ENCODE results near the gene GLCE. TPM values are rescaled to one million over a fixed set of nuclear protein-coding genes. Genes with fewer than 3 reads are reported as not detected.

GLCE gene
- total RNA-seq, 2 donors from 2014 or later, result 16.3 to 17.2 TPM

DNA sequence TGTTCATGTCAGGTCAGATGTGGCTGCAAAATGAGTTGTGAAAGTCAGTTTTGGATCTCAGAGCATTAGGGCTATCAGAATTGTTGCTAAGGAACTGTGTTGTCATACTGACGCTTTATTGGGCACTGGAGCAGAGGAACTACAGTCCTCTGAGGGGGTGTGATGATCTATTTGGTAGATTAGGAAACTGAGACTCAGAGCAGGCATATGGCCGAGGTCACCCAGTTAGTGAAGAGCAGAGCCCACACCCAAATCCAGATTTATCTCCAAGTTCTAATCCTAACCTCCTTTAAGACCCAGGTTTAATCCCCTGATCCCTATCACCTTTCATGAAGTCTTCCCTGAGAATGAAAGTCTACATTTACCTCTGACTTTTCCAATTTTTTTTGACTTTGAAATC is 25.6 kb upstream of the GLCE start:
- H3K36me3 ChIP-seq (ENCODE audit: control insufficient read depth, insufficient read depth, low read length), result no peaks in the 10 kb centered on the region
- WGBS, 2 experiments (ENCODE audit: insufficient coverage in 1 of 2, insufficient read length in 1 of 2), result 97 to 100% methylated on average over 2 of the region's 2 CpGs
- H3K27ac ChIP-seq (ENCODE audit: low read depth, low read length), result no peak overlapping the region
- TF ChIP-seq, protein P1, sequence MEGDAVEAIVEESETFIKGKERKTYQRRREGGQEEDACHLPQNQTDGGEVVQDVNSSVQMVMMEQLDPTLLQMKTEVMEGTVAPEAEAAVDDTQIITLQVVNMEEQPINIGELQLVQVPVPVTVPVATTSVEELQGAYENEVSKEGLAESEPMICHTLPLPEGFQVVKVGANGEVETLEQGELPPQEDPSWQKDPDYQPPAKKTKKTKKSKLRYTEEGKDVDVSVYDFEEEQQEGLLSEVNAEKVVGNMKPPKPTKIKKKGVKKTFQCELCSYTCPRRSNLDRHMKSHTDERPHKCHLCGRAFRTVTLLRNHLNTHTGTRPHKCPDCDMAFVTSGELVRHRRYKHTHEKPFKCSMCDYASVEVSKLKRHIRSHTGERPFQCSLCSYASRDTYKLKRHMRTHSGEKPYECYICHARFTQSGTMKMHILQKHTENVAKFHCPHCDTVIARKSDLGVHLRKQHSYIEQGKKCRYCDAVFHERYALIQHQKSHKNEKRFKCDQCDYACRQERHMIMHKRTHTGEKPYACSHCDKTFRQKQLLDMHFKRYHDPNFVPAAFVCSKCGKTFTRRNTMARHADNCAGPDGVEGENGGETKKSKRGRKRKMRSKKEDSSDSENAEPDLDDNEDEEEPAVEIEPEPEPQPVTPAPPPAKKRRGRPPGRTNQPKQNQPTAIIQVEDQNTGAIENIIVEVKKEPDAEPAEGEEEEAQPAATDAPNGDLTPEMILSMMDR (conservative IDR thresholded peaks at IDR 0.05), result no peak
- no peaks in the 10 kb centered on the region for H3K9me3 Mint-ChIP-seq
- no peak overlapping the region for H3K9ac ChIP-seq (ENCODE audit: extremely low read depth, low read length, poor library complexity, severe bottlenecking)
- H3K27ac Mint-ChIP-seq, result no peak overlapping the region
- H3K4me1 ChIP-seq (ENCODE audit: control insufficient read depth, insufficient read depth, low read length), result peaks cover 5% of the 10 kb centered on the region
- no peaks in the 10 kb centered on the region for H3K36me3 Mint-ChIP-seq (ENCODE audit: low read depth)
- H3K9me3 ChIP-seq (ENCODE audit: control insufficient read depth, low read length), result no peaks in the 10 kb centered on the region
- H3K27me3 Mint-ChIP-seq (ENCODE audit: insufficient read depth), result peaks cover 2% of the 10 kb centered on the region
- no peak for DNase-seq
- H3K4me3 ChIP-seq (ENCODE audit: low read length), result no peak overlapping the region
- H3K4me3 Mint-ChIP-seq, result no peak overlapping the region
- no peaks in the 10 kb centered on the region for H3K27me3 ChIP-seq (ENCODE audit: control insufficient read depth, insufficient read depth, low read length, poor library complexity, severe bottlenecking)
- peaks cover 47% of the 10 kb centered on the region for H3K4me1 Mint-ChIP-seq

DNA sequence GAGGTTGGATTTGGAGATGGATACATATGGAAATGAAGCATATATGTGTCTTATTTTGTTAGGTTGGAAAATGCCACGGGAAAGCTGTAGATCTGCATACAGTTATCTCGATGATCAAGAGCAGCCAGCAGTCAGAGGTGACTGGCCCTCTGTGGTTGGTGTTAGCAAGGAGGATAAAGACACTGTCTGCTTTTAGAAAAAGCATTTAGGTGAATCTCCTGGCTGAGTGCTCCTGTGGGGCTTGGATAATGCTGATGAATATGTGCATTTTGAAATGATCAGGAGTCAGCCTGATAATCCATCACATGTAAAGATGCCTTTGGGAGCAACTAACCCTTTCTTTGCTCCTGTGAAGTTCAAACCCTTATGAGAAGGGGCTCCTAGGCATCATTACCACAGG is 24.9 kb upstream of the GLCE start:
- TF ChIP-seq, protein P1 (conservative IDR thresholded peaks at IDR 0.05), result no peak
- H3K27me3 ChIP-seq (ENCODE audit: control insufficient read depth, insufficient read depth, low read length, poor library complexity, severe bottlenecking), result no peaks in the 10 kb centered on the region
- no peak for DNase-seq
- H3K27ac ChIP-seq (ENCODE audit: low read depth, low read length), result no peak overlapping the region
- Mint-ChIP-seq H3K36me3 (ENCODE audit: low read depth) (no peaks in the 10 kb centered on the region), H3K9me3 (no peaks in the 10 kb centered on the region), H3K4me3 (no peak overlapping the region), H3K4me1 (peaks cover 40% of the 10 kb centered on the region), H3K27ac (no peak overlapping the region), H3K27me3 (ENCODE audit: insufficient read depth) (peaks cover 2% of the 10 kb centered on the region)
- H3K9ac ChIP-seq (ENCODE audit: extremely low read depth, low read length, poor library complexity, severe bottlenecking), result no peak overlapping the region
- H3K36me3 ChIP-seq (ENCODE audit: control insufficient read depth, insufficient read depth, low read length), result no peaks in the 10 kb centered on the region
- no peaks in the 10 kb centered on the region for H3K9me3 ChIP-seq (ENCODE audit: control insufficient read depth, low read length)
- no peak overlapping the region for H3K4me3 ChIP-seq (ENCODE audit: low read length)
- 78 to 81% methylated on average over 2 of the region's 2 CpGs for whole genome bisulfite sequencing, 2 experiments (ENCODE audit: insufficient coverage in 1 of 2, insufficient read length in 1 of 2)
- H3K4me1 ChIP-seq (ENCODE audit: control insufficient read depth, insufficient read depth, low read length), result peaks cover 5% of the 10 kb centered on the region

DNA sequence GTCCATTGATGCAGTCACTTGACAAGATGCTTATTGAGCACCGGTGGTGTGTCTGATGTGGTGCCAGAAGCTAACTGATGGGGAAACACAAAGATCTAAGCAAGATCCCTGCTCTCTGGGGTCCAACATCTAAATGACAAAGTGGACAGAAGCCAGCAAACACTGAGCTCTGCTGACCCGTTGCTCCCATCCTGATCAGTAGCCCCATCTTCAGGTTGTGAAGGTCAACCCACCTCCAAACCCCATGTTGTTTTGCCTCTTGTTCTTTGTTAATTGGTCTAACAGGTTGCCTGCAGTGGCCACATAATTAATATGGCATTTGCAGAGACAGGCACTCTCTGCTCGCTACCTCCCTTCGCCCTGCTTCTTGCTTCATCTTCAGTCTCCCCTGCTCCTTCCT is 21.5 kb upstream of the GLCE start:
- no peak overlapping the region for H3K4me3 ChIP-seq (ENCODE audit: low read length)
- no peaks in the 10 kb centered on the region for H3K9me3 ChIP-seq (ENCODE audit: control insufficient read depth, low read length)
- peaks cover 26% of the 10 kb centered on the region for H3K4me1 Mint-ChIP-seq
- H3K36me3 ChIP-seq (ENCODE audit: control insufficient read depth, insufficient read depth, low read length), result no peaks in the 10 kb centered on the region
- TF ChIP-seq, protein P1 (conservative IDR thresholded peaks at IDR 0.05), result peak; percentile 46
- WGBS, 2 experiments (ENCODE audit: insufficient coverage in 1 of 2, insufficient read length in 1 of 2), result 63 to 72% methylated on average over 4 of the region's 4 CpGs
- no peaks in the 10 kb centered on the region for H3K36me3 Mint-ChIP-seq (ENCODE audit: low read depth)
- H3K9ac ChIP-seq (ENCODE audit: extremely low read depth, low read length, poor library complexity, severe bottlenecking), result no peak overlapping the region
- no peak overlapping the region for H3K4me3 Mint-ChIP-seq
- no peak for DNase-seq
- H3K27me3 ChIP-seq (ENCODE audit: control insufficient read depth, insufficient read depth, low read length, poor library complexity, severe bottlenecking), result no peaks in the 10 kb centered on the region
- H3K27ac Mint-ChIP-seq, result no peak overlapping the region
- peaks cover 4% of the 10 kb centered on the region for H3K27me3 Mint-ChIP-seq (ENCODE audit: insufficient read depth)
- H3K9me3 Mint-ChIP-seq, result no peaks in the 10 kb centered on the region
- no peak overlapping the region for H3K27ac ChIP-seq (ENCODE audit: low read depth, low read length)
- H3K4me1 ChIP-seq (ENCODE audit: control insufficient read depth, insufficient read depth, low read length), result peaks cover 5% of the 10 kb centered on the region

Measured in endodermal cell (in vitro differentiated cells).